ENCODE results near the gene UNC80.

GRCh38 chr2:209900638-209901037 is 129.0 kb downstream of the UNC80 start:
- no peak for TF ChIP-seq FOSL2 (IDR thresholded peaks at IDR 0.05; ENCODE audit: borderline replicate concordance, low read depth)
- TF ChIP-seq POLR2AphosphoS5 (IDR thresholded peaks at IDR 0.05; ENCODE audit: low read depth, low read length) = no peak
- TF ChIP-seq CTCF (IDR thresholded peaks at IDR 0.05) = no peak
- TF ChIP-seq NRF1 (IDR thresholded peaks at IDR 0.05; ENCODE audit: low read depth, low read length) = no peak
- TF ChIP-seq MAX (IDR thresholded peaks at IDR 0.05; ENCODE audit: low read depth) = no peak
- TF ChIP-seq ELF1 (IDR thresholded peaks at IDR 0.05) = no peak
